ENCODE results near the gene HSD17B3.
A peak's percentile ranks its signal among the peaks of the same experiment; 100 is the strongest.

Gene HSD17B3

GRCh38 chr9:96232164-96232538, 69.8 kb downstream of the HSD17B3 start:
- H3K79me2 ChIP-seq (ENCODE audit: insufficient read depth, low read length), result no peaks in the 10 kb centered on the region
- no peaks in the 10 kb centered on the region for H4K20me1 ChIP-seq (ENCODE audit: low read depth, low read length)
- H3K9me3 ChIP-seq (ENCODE audit: insufficient read depth, low read length), result no peaks in the 10 kb centered on the region
- no peak overlapping the region for H2AFZ ChIP-seq (ENCODE audit: low read depth, low read length, severe bottlenecking)
- TF ChIP-seq EZH2phosphoT487 (conservative IDR thresholded peaks at IDR 0.05; ENCODE audit: low read length), result no peak
- no peak for TF ChIP-seq CTCF (IDR thresholded peaks at IDR 0.05; ENCODE audit: insufficient read depth, low read length, poor library complexity, severe bottlenecking)
- no peak overlapping the region for H3K27ac ChIP-seq (ENCODE audit: low read depth, low read length)
- H3K27me3 ChIP-seq (ENCODE audit: low read length), result no peaks in the 10 kb centered on the region
- H3K9ac ChIP-seq (ENCODE audit: low read length), result no peak overlapping the region
- H3F3A ChIP-seq (ENCODE audit: insufficient read depth), result no peaks in the 10 kb centered on the region
- H3K36me3 ChIP-seq (ENCODE audit: low read length), result no peaks in the 10 kb centered on the region
- H3K4me3 ChIP-seq (ENCODE audit: insufficient read depth, low read length, poor library complexity, severe bottlenecking), result no peak overlapping the region
- no peak overlapping the region for H3K4me2 ChIP-seq (ENCODE audit: low read depth, low read length, poor library complexity, severe bottlenecking)
- H3K9me2 ChIP-seq (replicated peaks; ENCODE audit: insufficient read depth, low read length), result no peaks in the 10 kb centered on the region

GRCh38 chr9:96230002-96230401, 72.0 kb downstream of the HSD17B3 start:
- Histone ChIP-seq H2AFZ (ENCODE audit: low read depth, low read length, severe bottlenecking) (no peak overlapping the region), H3K27me3 (ENCODE audit: low read length) (no peaks in the 10 kb centered on the region), H3K9ac (ENCODE audit: low read length) (no peak overlapping the region), H3K27ac (ENCODE audit: low read depth, low read length) (no peak overlapping the region), H3F3A (ENCODE audit: insufficient read depth) (no peaks in the 10 kb centered on the region), H3K4me2 (ENCODE audit: low read depth, low read length, poor library complexity, severe bottlenecking) (no peak overlapping the region), H3K79me2 (ENCODE audit: insufficient read depth, low read length) (no peaks in the 10 kb centered on the region), H3K9me3 (ENCODE audit: insufficient read depth, low read length) (no peaks in the 10 kb centered on the region), H3K9me2 (replicated peaks; ENCODE audit: insufficient read depth, low read length) (no peaks in the 10 kb centered on the region), H4K20me1 (ENCODE audit: low read depth, low read length) (no peaks in the 10 kb centered on the region), H3K4me3 (ENCODE audit: insufficient read depth, low read length, poor library complexity, severe bottlenecking) (no peak overlapping the region), H3K36me3 (ENCODE audit: low read length) (no peaks in the 10 kb centered on the region)
- TF ChIP-seq CTCF (IDR thresholded peaks at IDR 0.05; ENCODE audit: insufficient read depth, low read length, poor library complexity, severe bottlenecking) (no peak), EZH2phosphoT487 (conservative IDR thresholded peaks at IDR 0.05; ENCODE audit: low read length) (no peak)

- Histone ChIP-seq H3K36me3 (ENCODE audit: low read length) (no peaks in the 10 kb centered on the region), H3F3A (ENCODE audit: insufficient read depth) (no peaks in the 10 kb centered on the region), H3K9me2 (replicated peaks; ENCODE audit: insufficient read depth, low read length) (no peaks in the 10 kb centered on the region), H3K4me3 (ENCODE audit: insufficient read depth, low read length, poor library complexity, severe bottlenecking) (no peak overlapping the region), H2AFZ (ENCODE audit: low read depth, low read length, severe bottlenecking) (no peak overlapping the region), H4K20me1 (ENCODE audit: low read depth, low read length) (no peaks in the 10 kb centered on the region), H3K79me2 (ENCODE audit: insufficient read depth, low read length) (no peaks in the 10 kb centered on the region), H3K27me3 (ENCODE audit: low read length) (no peaks in the 10 kb centered on the region), H3K9ac (ENCODE audit: low read length) (no peak overlapping the region), H3K9me3 (ENCODE audit: insufficient read depth, low read length) (no peaks in the 10 kb centered on the region), H3K4me2 (ENCODE audit: low read depth, low read length, poor library complexity, severe bottlenecking) (no peak overlapping the region), H3K27ac (ENCODE audit: low read depth, low read length) (no peak overlapping the region)
- no peak for TF ChIP-seq EZH2phosphoT487 (conservative IDR thresholded peaks at IDR 0.05; ENCODE audit: low read length)
- peak; percentile 13 for TF ChIP-seq CTCF (IDR thresholded peaks at IDR 0.05; ENCODE audit: insufficient read depth, low read length, poor library complexity, severe bottlenecking)
Observed at GRCh38 chr9:96222132-96222531, 79.8 kb downstream of the HSD17B3 start.

- no peak overlapping the region for H3K9ac ChIP-seq (ENCODE audit: low read length)
- no peaks in the 10 kb centered on the region for H3K79me2 ChIP-seq (ENCODE audit: insufficient read depth, low read length)
- no peak for TF ChIP-seq CTCF (IDR thresholded peaks at IDR 0.05; ENCODE audit: insufficient read depth, low read length, poor library complexity, severe bottlenecking)
- no peak for TF ChIP-seq EZH2phosphoT487 (conservative IDR thresholded peaks at IDR 0.05; ENCODE audit: low read length)
- H3K9me2 ChIP-seq (replicated peaks; ENCODE audit: insufficient read depth, low read length), result no peaks in the 10 kb centered on the region
- H3K36me3 ChIP-seq (ENCODE audit: low read length), result no peaks in the 10 kb centered on the region
- H2AFZ ChIP-seq (ENCODE audit: low read depth, low read length, severe bottlenecking), result no peak overlapping the region
- no peaks in the 10 kb centered on the region for H4K20me1 ChIP-seq (ENCODE audit: low read depth, low read length)
- H3K4me3 ChIP-seq (ENCODE audit: insufficient read depth, low read length, poor library complexity, severe bottlenecking), result no peak overlapping the region
- no peak overlapping the region for H3K4me2 ChIP-seq (ENCODE audit: low read depth, low read length, poor library complexity, severe bottlenecking)
- no peak overlapping the region for H3K27ac ChIP-seq (ENCODE audit: low read depth, low read length)
- no peaks in the 10 kb centered on the region for H3K27me3 ChIP-seq (ENCODE audit: low read length)
- no peaks in the 10 kb centered on the region for H3K9me3 ChIP-seq (ENCODE audit: insufficient read depth, low read length)
- no peaks in the 10 kb centered on the region for H3F3A ChIP-seq (ENCODE audit: insufficient read depth)
Observed at GRCh38 chr9:96219900-96220257, 82.1 kb downstream of the HSD17B3 start.

All from SU-DHL-6 (cell line).